Stimulated activated naive CD8-positive, alpha-beta T cell treated with anti-CD3 and anti-CD28 coated beads, Interleukin-15, Interleukin-2, amounts not matched to agents 100 U/mL and 50 U/mL, for 24 hours (primary cell): ENCODE data around the gene HELZ.

ENCODE experiments used
- ATAC-seq: fragments of 150-1000 bp; cut with Tn5 transposase; one replicate; pipeline ENCODE4 v1.10.0; 2021
- DNase-seq: peaks from one replicate; pipeline ENCODE4 v3.0.0; 2021

The HELZ gene

GRCh38 chr17:67229109-67229955 lies 15.7 kb downstream of the HELZ start:
- DNase-seq (no peak), ATAC-seq (no peak)

- DNase-seq: no peak
- no peak for ATAC-seq
Measured at GRCh38 chr17:67227488-67227887, 17.5 kb downstream of the HELZ start.

GRCh38 chr17:67225316-67225715 lies 19.7 kb downstream of the HELZ start:
- DNase-seq: no peak
- no peak for ATAC-seq

GRCh38 chr17:67224736-67225135 lies 20.3 kb downstream of the HELZ start:
- ATAC-seq: no peak
- DNase-seq: no peak

DNA sequence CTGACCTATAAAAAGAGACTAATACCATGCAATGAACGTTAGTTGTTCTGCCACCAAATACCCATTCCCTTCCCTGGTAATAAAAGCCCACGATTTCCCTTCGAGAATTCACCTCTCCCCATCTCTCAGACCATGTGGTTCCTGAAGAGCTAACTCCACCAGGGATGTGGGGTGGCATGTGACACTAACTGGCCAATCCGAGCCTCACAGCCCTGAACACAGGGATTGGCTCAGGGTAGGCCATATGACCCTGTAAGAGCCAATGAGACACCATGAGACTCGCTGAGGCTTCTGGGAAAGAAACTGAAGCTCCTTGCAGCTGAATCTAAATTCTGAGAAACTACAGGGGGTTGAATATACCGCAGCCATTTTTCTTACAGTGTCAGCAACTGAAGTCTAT lies 21.1 kb downstream of the HELZ start:
- peak; percentile 55 for ATAC-seq

DNA sequence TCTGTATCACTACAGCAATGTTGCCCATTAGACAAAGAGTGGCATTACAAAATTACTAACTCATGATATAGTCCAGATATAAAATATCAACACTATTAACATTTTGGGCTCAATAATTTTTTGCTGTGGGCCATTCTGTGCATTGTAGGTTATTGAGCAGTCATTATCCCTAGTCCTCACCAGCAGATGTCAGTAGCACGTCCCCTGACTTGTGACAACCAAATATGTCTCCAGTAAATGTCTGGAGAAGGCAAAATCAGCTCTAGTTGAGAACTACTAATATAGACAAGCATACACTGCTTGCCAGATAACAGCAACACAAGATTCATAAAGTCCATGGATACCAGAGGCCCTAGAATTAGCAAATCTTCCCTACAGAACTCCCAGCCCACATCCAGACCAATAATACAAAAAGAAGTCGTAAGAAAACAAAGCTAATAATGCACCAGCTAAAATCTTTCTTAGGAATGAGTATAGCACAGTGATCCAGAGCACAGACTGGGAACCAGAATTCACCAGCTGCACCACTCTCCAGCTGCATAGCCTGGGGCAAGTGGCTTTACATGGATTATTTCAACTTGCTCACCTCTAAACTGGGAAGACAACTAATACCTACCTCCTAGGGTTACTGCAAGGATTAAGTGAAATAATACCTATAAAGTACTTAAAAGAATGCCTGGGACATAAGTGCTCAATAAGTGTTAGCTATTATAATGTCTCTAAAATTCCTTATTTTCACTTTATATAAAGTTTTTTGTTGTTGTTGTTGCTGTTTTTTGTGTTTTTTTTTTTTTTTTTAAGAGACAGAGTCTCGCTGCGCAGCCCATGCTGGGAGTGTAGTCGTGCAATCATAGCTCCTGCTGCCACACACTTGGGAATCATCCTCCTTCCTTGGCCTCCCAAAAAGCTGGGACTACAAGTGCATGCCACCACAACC lies 23.7 kb downstream of the HELZ start:
- DNase-seq (no peak), ATAC-seq (no peak)

More for the DNA sequence above, 21.1 kb downstream of the HELZ start:
- DNase-seq: no peak

DNA sequence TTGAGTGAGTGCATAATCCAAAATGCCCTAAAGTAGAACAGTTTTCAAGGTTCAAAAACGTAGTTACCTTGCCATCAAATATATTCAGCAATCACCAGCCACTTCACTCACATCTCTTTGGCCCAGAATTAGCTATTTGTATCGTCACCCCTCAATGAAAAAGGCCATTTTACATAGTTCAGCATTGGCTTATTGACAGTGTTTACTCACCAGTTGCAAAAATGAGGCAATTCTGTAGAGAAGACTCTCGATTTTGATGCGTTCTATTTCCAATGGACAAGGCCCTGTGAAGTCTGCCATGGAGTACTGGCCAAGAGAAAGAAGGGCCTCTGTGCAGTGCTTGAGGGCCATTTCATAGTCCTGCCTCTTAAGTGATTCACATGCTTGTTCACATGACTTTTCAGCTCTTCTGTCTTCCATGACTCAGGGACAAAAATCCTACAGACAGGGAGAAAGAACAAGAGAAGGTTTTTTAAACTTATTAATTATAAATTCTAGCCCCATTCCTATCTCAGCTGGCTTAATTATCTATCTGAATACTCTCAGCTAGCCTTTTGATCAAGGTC lies 26.5 kb downstream of the HELZ start:
- ATAC-seq (no peak), DNase-seq (no peak)

GRCh38 chr17:67217446-67217845 lies 27.6 kb downstream of the HELZ start:
- DNase-seq: no peak
- no peak for ATAC-seq

DNA sequence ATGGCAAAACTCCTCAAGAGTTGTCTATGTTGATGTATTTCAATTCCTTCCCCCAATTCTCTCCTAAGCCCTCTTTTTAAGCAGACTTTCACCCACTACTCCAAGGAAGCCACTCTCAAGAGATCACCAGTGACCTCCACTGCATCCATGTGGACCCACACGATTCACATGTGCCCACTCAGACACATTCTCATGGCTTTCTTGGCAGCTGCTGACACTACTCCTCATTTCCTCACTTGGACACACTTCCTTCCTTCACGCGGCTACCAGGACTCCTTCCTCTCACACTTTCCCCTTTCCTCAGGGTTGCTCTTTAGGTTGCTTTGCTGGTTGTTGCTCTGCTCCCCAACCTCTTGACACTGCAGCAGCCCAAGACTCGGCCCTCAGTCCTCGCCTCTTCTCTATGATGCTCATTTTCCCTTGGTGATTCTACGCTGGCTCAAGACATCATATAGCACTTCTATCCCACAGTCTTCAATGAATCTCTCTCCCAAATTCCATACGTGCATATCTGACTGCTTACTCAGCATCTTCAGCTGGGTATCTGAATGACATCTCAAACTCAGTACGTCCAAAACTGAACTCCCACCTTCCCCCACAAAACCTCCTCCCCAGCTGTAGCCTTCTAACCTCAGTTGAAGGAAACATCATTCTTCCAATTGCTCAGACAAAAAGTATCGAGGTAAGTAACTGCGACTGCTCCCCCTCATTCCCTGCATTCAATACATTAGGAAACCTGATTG lies 28.2 kb downstream of the HELZ start:
- ATAC-seq (no peak), DNase-seq (no peak)

DNA sequence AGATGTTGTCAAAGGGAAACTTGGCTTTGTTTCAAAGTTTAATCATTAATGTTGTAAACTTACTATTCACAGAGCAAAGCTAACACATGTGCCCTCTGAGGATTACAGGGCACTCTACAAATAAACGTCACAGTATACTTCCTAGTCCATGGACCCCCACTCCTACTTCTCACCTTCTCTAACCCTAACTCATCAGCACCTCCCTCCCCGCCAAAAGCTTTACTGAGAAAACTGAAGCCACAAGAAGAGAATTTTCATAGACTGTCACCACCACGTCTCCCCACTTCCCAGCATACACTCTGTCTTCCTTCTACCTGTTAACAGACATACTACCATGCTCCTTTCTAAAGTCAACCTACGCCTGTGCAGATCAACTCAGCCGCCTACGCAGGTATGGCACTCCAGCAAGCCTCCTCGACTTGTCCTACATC lies 29.0 kb downstream of the HELZ start:
- no peak for DNase-seq
- ATAC-seq: no peak

DNA sequence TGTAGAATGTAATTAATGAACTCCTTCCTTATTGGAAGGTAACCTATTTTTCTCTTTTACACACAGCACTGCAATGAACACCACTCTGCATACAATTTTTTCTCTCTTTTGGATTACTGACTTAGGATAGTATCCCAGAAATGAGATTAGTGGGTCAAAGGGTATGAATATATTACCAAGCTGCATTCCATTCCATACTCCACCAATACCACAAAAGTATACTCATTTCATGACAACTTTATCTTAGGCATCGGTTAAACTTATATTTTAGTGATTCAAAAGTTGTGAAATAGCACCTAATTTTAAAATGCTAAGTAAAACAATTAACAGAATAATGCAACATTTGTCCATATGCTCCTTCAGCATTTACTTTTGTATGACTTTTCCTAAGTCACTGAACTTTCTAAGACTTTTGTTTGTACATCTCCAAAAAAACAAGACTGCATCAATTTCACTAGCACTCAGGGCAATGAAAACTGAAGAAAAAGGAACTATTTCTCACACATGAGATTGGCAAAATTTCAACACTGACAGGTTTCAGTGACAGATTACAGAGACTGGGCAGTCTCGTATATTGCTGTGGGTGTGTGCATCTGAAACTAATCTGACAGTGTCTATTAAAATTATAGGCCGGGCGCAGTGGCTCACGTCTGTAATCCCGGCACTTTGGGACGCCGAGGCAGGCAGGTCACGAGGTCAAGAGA lies 32.1 kb downstream of the HELZ start:
- ATAC-seq: no peak
- no peak for DNase-seq

- no peak for ATAC-seq
Measured at GRCh38 chr17:67212231-67212630, 32.8 kb downstream of the HELZ start.

GRCh38 chr17:67211742-67212141 lies 33.3 kb downstream of the HELZ start:
- DNase-seq (no peak), ATAC-seq (no peak)

More at GRCh38 chr17:67212231-67212630, 32.8 kb downstream of the HELZ start:
- DNase-seq: no peak

- no peak for DNase-seq
- ATAC-seq: no peak
Measured at GRCh38 chr17:67210915-67211314, 34.1 kb downstream of the HELZ start.

DNA sequence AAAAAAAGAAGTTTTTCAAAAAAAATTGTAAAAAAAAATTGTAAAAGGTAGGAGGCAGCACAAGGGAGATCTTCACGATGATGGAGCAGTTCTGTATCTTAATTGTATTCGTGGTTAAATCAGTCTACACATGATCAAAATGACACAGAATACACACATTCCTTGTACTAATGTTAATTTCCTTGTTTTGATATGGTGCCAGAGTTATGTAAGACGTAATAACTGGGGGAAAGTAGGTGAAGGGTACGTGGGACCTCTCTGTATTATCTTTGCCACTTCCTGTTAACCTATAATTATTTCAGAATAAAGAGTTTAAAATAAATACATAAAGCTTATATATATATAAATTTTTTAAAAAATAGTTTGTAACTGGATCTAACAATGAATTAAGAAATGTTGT lies 36.8 kb downstream of the HELZ start:
- ATAC-seq: no peak

GRCh38 chr17:67203818-67204217 lies 41.2 kb downstream of the HELZ start:
- no peak for ATAC-seq
- DNase-seq: no peak

More for the DNA sequence above, 36.8 kb downstream of the HELZ start:
- DNase-seq: no peak

GRCh38 chr17:67202503-67202902 lies 42.5 kb downstream of the HELZ start:
- no peak for ATAC-seq
- DNase-seq: no peak

DNA sequence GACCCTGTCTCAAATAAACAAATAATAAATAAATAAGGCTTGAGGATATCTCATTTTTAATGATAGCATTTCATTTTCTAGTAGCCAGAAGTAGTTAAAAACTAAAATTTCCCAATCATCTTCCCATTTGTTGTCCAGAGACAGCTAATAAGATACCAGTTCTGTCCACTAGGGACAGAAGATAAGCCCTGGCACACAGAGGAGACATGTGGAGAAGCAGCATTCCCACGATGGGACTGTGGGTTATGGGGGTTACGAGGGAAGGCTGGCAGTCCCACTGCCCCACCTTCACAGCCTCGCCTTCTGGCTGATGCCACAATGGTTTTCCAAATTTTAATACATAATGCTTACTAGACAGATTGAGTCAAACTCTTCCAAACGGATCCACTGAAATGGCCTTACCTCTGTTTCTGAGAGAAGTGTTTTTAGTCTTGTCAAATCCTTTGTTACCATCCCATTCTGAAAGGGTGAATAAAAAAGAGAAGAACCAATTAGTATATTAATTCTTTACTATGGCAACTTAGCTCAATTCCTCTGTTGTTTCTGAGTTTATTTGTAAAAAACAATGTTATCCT lies 44.2 kb downstream of the HELZ start:
- no peak for ATAC-seq

GRCh38 chr17:67198131-67198530 lies 46.9 kb downstream of the HELZ start:
- no peak for ATAC-seq
- DNase-seq: no peak

More for the DNA sequence above, 44.2 kb downstream of the HELZ start:
- no peak for DNase-seq

- peak; percentile 76 for ATAC-seq
- DNase-seq: peak; percentile 11
Measured at GRCh38 chr17:67197023-67197422, 48.0 kb downstream of the HELZ start.

GRCh38 chr17:67196422-67196821 lies 48.6 kb downstream of the HELZ start:
- no peak for DNase-seq
- ATAC-seq: no peak
